Thymus (tissue), 14 donors: ENCODE data around the gene PRPF39. TPM values are rescaled to one million over a fixed set of nuclear protein-coding genes. Genes with fewer than 3 reads are reported as not detected.

Experiments
- DNase-seq, 9 donors: peaks; one replicate each; pipeline ENCODE4 v3.0.0-alpha.2; 2013; ENCODE audit warnings: low spot score in 9 of 9, low read depth in 6 of 9, missing footprints in 1 of 9
- H3K27ac ChIP-seq, 2 donors: one replicate each; pipeline ENCODE4 v1.5.1; 2013; ENCODE audit warnings: control low read depth in 1 of 2, low read depth in 1 of 2, low read length in 1 of 2, mild to moderate bottlenecking in 1 of 2, moderate library complexity in 1 of 2
- H3K27me3 ChIP-seq, 2 donors: one replicate each; pipeline ENCODE4 v1.5.1; 2013; ENCODE audit warnings: low read length in 1 of 2; ENCODE audit not compliant: control insufficient read depth in 2 of 2, insufficient read depth in 1 of 2
- H3K36me3 ChIP-seq, 2 donors: one replicate each; pipeline ENCODE4 v1.5.1; 2013; ENCODE audit warnings: low read length in 1 of 2, mild to moderate bottlenecking in 1 of 2, moderate library complexity in 1 of 2; ENCODE audit not compliant: control insufficient read depth in 2 of 2, insufficient read depth in 2 of 2
- H3K4me1 ChIP-seq, 2 donors: one replicate each; pipeline ENCODE4 v1.5.1; 2013; ENCODE audit warnings: low read length in 2 of 2; ENCODE audit not compliant: control insufficient read depth in 2 of 2, insufficient read depth in 2 of 2
- H3K4me3 ChIP-seq, 2 donors: one replicate each; pipeline ENCODE4 v1.5.1; 2013; ENCODE audit warnings: low read length in 2 of 2, control low read depth in 1 of 2, mild to moderate bottlenecking in 1 of 2
- H3K9me3 ChIP-seq, 2 donors: one replicate each; pipeline ENCODE4 v1.5.1; 2013; ENCODE audit warnings: low read length in 1 of 2, mild to moderate bottlenecking in 1 of 2; ENCODE audit not compliant: control insufficient read depth in 2 of 2, insufficient read depth in 1 of 2
- WGBS: extraction: QIAGEN DNeasy Blood & Tissue Kit; methylation state at CpG from one replicate; pipeline ENCODE4 v1.1.7; 2013; 5-methylcytosine and 5-hydroxymethylcytosine counted together
- long read RNA-seq, 10 donors: transcript quantifications; one replicate each; lab custom pipeline, GENCODE V29; 2026
- polyA plus RNA-seq: library from polyadenylated mRNA; stranded (reverse); fragments of 200-250 nt; gene quantifications from one replicate; pipeline ENCODE4 v1.2.3, GENCODE V29; 2013
- total RNA-seq: library from RNA; stranded (reverse); fragments of 120-200 nt; gene quantifications from one replicate; pipeline ENCODE4 v1.2.4, GENCODE V29; 2013
- donor health status: healthy.

PRPF39 gene
- total RNA-seq, result 32.8 TPM
- polyA plus RNA-seq, result 60.3 TPM
- long read RNA-seq, donor 1, partial matches to known transcripts, result 0 of 1 reads
- long read RNA-seq, donor 1, other reads (novel, unspliced or antisense), result 0 of 1 reads
- long read RNA-seq, donor 2, result 0 reads
- long read RNA-seq, donor 3, partial matches to known transcripts, result 396 of 536 reads
- long read RNA-seq, donor 3, other reads (novel, unspliced or antisense), result 136 of 536 reads
- long read RNA-seq, donor 4, partial matches to known transcripts, result 212 of 313 reads
- long read RNA-seq, donor 4, other reads (novel, unspliced or antisense), result 99 of 313 reads
- long read RNA-seq, donor 5, partial matches to known transcripts, result 90 of 99 reads
- long read RNA-seq, donor 5, other reads (novel, unspliced or antisense), result 0 of 99 reads
- long read RNA-seq, donor 6, partial matches to known transcripts, result 118 of 283 reads
- long read RNA-seq, donor 6, other reads (novel, unspliced or antisense), result 159 of 283 reads
- long read RNA-seq, donor 7, partial matches to known transcripts, result 144 of 370 reads
- long read RNA-seq, donor 7, other reads (novel, unspliced or antisense), result 222 of 370 reads
- long read RNA-seq, donor 8, partial matches to known transcripts, result 47 of 73 reads
- long read RNA-seq, donor 8, other reads (novel, unspliced or antisense), result 24 of 73 reads
- long read RNA-seq, donor 9, partial matches to known transcripts, result 0 of 2 reads
- long read RNA-seq, donor 9, other reads (novel, unspliced or antisense), result 0 of 2 reads
- long read RNA-seq, donor 10, partial matches to known transcripts, result 141 of 260 reads
- long read RNA-seq, donor 10, other reads (novel, unspliced or antisense), result 118 of 260 reads

DNA sequence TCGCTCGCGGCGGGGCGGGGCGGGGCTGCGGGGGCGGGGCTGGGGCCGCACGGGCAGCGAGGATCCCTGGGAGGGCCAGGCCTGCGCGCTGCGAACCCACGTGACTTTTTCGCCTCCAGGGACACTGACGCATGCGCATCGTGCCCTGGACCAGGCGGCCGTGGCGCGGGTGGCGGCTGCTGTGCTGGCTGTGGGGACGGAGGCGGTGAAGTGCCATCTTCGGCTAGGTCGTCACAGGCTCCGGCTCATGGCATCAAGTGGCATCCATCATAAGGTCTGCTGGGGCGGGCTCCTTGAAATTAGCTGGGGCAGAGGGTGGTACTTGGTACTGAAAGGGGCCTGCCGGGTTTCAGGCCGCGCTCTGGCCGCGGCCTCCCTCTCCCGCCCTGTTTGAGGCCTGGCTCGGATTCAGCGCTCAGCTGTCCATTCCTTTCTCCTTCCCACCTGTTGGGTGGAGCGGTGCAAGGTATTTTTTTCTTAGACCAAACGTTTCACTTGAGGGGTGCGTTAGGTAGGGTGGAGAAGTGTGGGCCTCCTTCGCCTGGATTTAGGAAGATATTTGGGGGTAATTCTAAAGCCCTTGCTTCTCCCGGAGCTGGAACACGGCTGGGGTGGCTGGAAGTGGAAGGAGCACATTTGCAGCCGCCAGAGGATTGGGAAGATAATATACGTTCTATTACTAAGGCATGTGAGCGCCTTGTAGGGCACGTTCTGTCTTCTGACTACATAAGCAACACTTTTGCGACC is at the start of gene PRPF39:
TSS of gene PRPF39 (plus strand) at position 141 of the 747 bp plus-strand sequence. CDS start 11,124 bp downstream, outside the sequence.
- no peaks in the 10 kb centered on the region for H3K27me3 ChIP-seq
- no peaks in the 10 kb centered on the region for H3K36me3 ChIP-seq
- peak within 1 kb of the TSS; percentile 87 to 92 for H3K4me3 ChIP-seq
- peak within 1 kb of the TSS; percentile 44 to 77 for H3K27ac ChIP-seq
- 1% methylated on average over 49 of the region's 49 CpGs for WGBS
- no peaks in the 10 kb centered on the region for H3K9me3 ChIP-seq
- H3K4me1 ChIP-seq, result peaks cover 6 to 9% of the 10 kb centered on the region in 2 donors
- peak; percentile 75 to 95 (median 87) for DNase-seq

DNA sequence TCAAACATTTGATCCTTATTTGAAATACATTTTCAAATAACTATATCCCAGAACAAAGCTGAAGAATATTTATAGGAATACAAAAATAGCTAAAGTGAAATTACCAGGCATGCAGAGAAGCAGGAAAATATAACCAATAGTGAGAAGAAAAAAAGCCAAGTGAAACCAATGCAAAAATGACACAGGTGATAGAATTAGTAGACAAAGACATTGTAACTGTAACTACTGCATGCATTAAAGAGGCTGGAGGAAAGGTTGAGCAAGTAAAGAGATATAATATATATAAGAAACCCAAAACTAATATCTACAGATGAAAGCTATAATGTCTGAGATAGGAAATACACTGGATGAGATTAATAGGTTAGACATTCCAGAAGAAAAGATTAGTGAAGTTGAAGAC is 49.2 kb upstream of the PRPF39 start:
- peaks cover 34 to 37% of the 10 kb centered on the region in 2 donors for H3K36me3 ChIP-seq

GRCh38 chr14:45038256-45038655 is 45.7 kb upstream of the PRPF39 start:
- Histone ChIP-seq H3K4me3 (no peak overlapping the region), H3K4me1 (no peaks in the 10 kb centered on the region), H3K36me3 (peaks cover 28 to 30% of the 10 kb centered on the region in 2 donors), H3K27ac (no peak overlapping the region), H3K9me3 (peaks cover 6 to 21% of the 10 kb centered on the region in 2 donors), H3K27me3 (no peaks in the 10 kb centered on the region)
- WGBS, result 86% methylated on average over 5 of the region's 5 CpGs
- no peak for DNase-seq

More for the DNA sequence above, 49.2 kb upstream of the PRPF39 start:
- no peaks in the 10 kb centered on the region for H3K27me3 ChIP-seq
- no peak overlapping the region for H3K4me3 ChIP-seq
- peaks cover 6 to 20% of the 10 kb centered on the region in 2 donors for H3K9me3 ChIP-seq
- DNase-seq, result no peak
- H3K27ac ChIP-seq, result no peak overlapping the region
- no peaks in the 10 kb centered on the region for H3K4me1 ChIP-seq

- H3K4me1 ChIP-seq, result no peaks in the 10 kb centered on the region
- peaks cover 6 to 21% of the 10 kb centered on the region in 2 donors for H3K9me3 ChIP-seq
- no peak overlapping the region for H3K27ac ChIP-seq
- H3K27me3 ChIP-seq, result no peaks in the 10 kb centered on the region
- DNase-seq, result no peak
- peaks cover 29 to 31% of the 10 kb centered on the region in 2 donors for H3K36me3 ChIP-seq
- 98% methylated on average over 5 of the region's 5 CpGs for WGBS
- no peak overlapping the region for H3K4me3 ChIP-seq
These were observed 45.1 kb upstream of the PRPF39 start for GRCh38 chr14:45038865-45039264.

DNA sequence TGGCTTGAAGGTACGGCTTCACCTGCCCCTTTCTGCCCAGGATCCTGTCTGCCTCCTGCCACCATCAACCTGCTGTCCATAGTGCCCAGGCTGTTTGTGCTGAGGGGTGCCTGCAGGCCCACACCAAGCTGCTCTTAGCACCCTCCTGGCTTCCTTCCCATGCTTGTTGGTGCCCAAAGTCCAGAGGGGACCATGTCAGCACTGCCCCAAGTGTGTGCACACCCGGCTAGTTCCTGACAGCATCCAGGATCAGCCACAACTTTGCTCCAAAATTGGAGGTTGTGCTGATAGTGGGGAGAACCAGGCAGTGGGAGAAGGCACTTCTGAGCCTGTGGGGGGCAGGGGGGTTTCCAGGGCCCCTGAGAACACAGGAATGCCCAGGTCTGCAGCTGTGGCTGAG is 44.5 kb upstream of the PRPF39 start:
- Histone ChIP-seq H3K9me3 (peaks cover 6 to 21% of the 10 kb centered on the region in 2 donors), H3K27me3 (no peaks in the 10 kb centered on the region), H3K36me3 (peaks cover 26 to 29% of the 10 kb centered on the region in 2 donors), H3K4me3 (no peak overlapping the region), H3K27ac (no peak overlapping the region), H3K4me1 (no peaks in the 10 kb centered on the region)
- WGBS, result 99% methylated on average over 2 of the region's 2 CpGs
- DNase-seq, result no peak

DNA sequence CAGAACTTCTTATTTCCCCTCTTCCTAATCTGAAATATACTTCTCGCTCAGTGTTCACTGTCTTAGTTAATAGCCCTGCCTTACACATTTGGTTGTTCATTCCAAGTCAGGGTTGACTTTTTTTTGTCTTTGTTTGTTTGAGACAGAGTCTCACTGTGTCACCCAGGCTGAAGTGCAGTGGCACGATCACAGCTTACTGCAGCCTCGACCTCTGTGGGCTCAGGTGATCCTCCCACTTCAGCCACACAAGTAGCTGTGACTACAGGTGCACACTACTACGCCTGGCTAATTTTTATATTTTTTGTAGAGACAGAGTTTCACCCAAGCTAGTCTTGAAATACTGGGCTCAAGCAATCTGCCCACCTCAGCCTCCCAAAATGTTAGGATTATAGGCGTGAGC is 42.3 kb upstream of the PRPF39 start:
- WGBS, result 97% methylated on average over 5 of the region's 5 CpGs
- Histone ChIP-seq H3K4me1 (no peaks in the 10 kb centered on the region), H3K4me3 (no peak overlapping the region), H3K27me3 (no peaks in the 10 kb centered on the region), H3K36me3 (peaks cover 29 to 34% of the 10 kb centered on the region in 2 donors), H3K27ac (no peak overlapping the region), H3K9me3 (peaks cover 6 to 21% of the 10 kb centered on the region in 2 donors)
- no peak for DNase-seq

GRCh38 chr14:45044638-45045037 is 39.3 kb upstream of the PRPF39 start:
- Histone ChIP-seq H3K27me3 (no peaks in the 10 kb centered on the region), H3K4me1 (no peaks in the 10 kb centered on the region), H3K9me3 (peaks cover 0 to 1% of the 10 kb centered on the region in 2 donors), H3K36me3 (peaks cover 11 to 13% of the 10 kb centered on the region in 2 donors), H3K27ac (no peak overlapping the region), H3K4me3 (no peak overlapping the region)
- WGBS, result 98% methylated on average over 5 of the region's 5 CpGs
- DNase-seq, result no peak

DNA sequence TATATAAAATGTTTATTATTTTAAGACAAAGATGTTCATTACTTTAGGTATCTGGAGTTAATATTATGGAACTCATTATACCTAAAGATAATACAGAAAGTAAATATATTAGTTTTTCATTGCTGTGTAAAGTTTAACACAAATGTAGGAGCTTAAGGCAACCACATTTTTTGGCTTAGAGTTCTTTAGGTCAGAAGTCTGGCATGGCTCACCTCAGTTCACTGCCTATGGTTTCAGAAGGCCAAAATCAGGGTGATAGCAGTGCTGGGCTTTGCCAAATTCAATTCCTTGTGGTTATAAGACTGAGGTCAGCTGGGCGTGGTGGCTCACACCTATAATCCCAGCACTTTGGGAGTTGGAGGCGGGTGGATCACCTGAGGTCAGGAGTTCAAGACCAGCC is 35.5 kb upstream of the PRPF39 start:
- H3K4me3 ChIP-seq, result no peak overlapping the region
- no peaks in the 10 kb centered on the region for H3K9me3 ChIP-seq
- 100% methylated on average over 2 of the region's 2 CpGs for WGBS
- H3K4me1 ChIP-seq, result no peaks in the 10 kb centered on the region
- no peak for DNase-seq
- peaks cover 12 to 15% of the 10 kb centered on the region in 2 donors for H3K36me3 ChIP-seq
- no peaks in the 10 kb centered on the region for H3K27me3 ChIP-seq
- no peak overlapping the region for H3K27ac ChIP-seq
